ENCODE data around the gene SORCS2.

SORCS2 gene

GRCh38 chr4:7338059-7338452 lies 145.7 kb downstream of the SORCS2 start:
- DNase-seq (ENCODE audit: low read depth in 2 of 2) = no peak

GRCh38 chr4:7338876-7339623 lies 146.7 kb downstream of the SORCS2 start:
- DNase-seq (ENCODE audit: low read depth in 2 of 2) = no peak

- DNase-seq (ENCODE audit: low read depth in 2 of 2) = no peak
Measured at GRCh38 chr4:7339751-7340552, 147.6 kb downstream of the SORCS2 start.

- DNase-seq (ENCODE audit: low read depth in 2 of 2) = no peak
Measured at GRCh38 chr4:7340553-7341433, 148.5 kb downstream of the SORCS2 start.

- DNase-seq (ENCODE audit: low read depth in 2 of 2) = no peak
Measured at GRCh38 chr4:7341491-7342222, 149.3 kb downstream of the SORCS2 start.

GRCh38 chr4:7342223-7343080 lies 150.1 kb downstream of the SORCS2 start:
- DNase-seq (ENCODE audit: low read depth in 2 of 2) = no peak

GRCh38 chr4:7343081-7343655 lies 150.8 kb downstream of the SORCS2 start:
- no peak for DNase-seq (ENCODE audit: low read depth in 2 of 2)

- no peak for DNase-seq (ENCODE audit: low read depth in 2 of 2)
Measured at GRCh38 chr4:7343950-7344349, 151.6 kb downstream of the SORCS2 start.

GRCh38 chr4:7344636-7345155 lies 152.4 kb downstream of the SORCS2 start:
- no peak for DNase-seq (ENCODE audit: low read depth in 2 of 2)

- no peak for DNase-seq (ENCODE audit: low read depth in 2 of 2)
Measured at GRCh38 chr4:7347981-7348380, 155.6 kb downstream of the SORCS2 start.

GRCh38 chr4:7348946-7349900 lies 156.9 kb downstream of the SORCS2 start:
- DNase-seq (ENCODE audit: low read depth in 2 of 2) = no peak

GRCh38 chr4:7350396-7350795 lies 158.1 kb downstream of the SORCS2 start:
- DNase-seq (ENCODE audit: low read depth in 2 of 2) = no peak

GRCh38 chr4:7351014-7351413 lies 158.7 kb downstream of the SORCS2 start:
- no peak for DNase-seq (ENCODE audit: low read depth in 2 of 2)

- no peak for DNase-seq (ENCODE audit: low read depth in 2 of 2)
Measured at GRCh38 chr4:7352486-7352885, 160.1 kb downstream of the SORCS2 start.

GRCh38 chr4:7353046-7353790 lies 160.9 kb downstream of the SORCS2 start:
- no peak for DNase-seq (ENCODE audit: low read depth in 2 of 2)

GRCh38 chr4:7353846-7354610 lies 161.7 kb downstream of the SORCS2 start:
- DNase-seq (ENCODE audit: low read depth in 2 of 2) = no peak

GRCh38 chr4:7354927-7355326 lies 162.6 kb downstream of the SORCS2 start:
- DNase-seq (ENCODE audit: low read depth in 2 of 2) = no peak
